ENCODE measurements around the gene PIK3R5.

- TF ChIP-seq ZBTB7A (IDR thresholded peaks at IDR 0.05; ENCODE audit: low read depth) (no peak), RAD21 (IDR thresholded peaks at IDR 0.05; ENCODE audit: low read depth) (no peak), CEBPB (IDR thresholded peaks at IDR 0.05) (no peak), FOXM1 (IDR thresholded peaks at IDR 0.05; ENCODE audit: borderline replicate concordance, low read depth) (no peak), MAX (IDR thresholded peaks at IDR 0.05) (no peak), EP300 (IDR thresholded peaks at IDR 0.05; ENCODE audit: borderline replicate concordance) (no peak), TEAD4 (IDR thresholded peaks at IDR 0.05) (no peak), TAF1 (IDR thresholded peaks at IDR 0.05; ENCODE audit: low read depth) (no peak), TCF12 (IDR thresholded peaks at IDR 0.05; ENCODE audit: low read depth) (no peak)
- TF ChIP-seq, protein P1, sequence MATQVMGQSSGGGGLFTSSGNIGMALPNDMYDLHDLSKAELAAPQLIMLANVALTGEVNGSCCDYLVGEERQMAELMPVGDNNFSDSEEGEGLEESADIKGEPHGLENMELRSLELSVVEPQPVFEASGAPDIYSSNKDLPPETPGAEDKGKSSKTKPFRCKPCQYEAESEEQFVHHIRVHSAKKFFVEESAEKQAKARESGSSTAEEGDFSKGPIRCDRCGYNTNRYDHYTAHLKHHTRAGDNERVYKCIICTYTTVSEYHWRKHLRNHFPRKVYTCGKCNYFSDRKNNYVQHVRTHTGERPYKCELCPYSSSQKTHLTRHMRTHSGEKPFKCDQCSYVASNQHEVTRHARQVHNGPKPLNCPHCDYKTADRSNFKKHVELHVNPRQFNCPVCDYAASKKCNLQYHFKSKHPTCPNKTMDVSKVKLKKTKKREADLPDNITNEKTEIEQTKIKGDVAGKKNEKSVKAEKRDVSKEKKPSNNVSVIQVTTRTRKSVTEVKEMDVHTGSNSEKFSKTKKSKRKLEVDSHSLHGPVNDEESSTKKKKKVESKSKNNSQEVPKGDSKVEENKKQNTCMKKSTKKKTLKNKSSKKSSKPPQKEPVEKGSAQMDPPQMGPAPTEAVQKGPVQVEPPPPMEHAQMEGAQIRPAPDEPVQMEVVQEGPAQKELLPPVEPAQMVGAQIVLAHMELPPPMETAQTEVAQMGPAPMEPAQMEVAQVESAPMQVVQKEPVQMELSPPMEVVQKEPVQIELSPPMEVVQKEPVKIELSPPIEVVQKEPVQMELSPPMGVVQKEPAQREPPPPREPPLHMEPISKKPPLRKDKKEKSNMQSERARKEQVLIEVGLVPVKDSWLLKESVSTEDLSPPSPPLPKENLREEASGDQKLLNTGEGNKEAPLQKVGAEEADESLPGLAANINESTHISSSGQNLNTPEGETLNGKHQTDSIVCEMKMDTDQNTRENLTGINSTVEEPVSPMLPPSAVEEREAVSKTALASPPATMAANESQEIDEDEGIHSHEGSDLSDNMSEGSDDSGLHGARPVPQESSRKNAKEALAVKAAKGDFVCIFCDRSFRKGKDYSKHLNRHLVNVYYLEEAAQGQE (IDR thresholded peaks at IDR 0.05; ENCODE audit: low read depth) = no peak
- TF ChIP-seq, protein P2, sequence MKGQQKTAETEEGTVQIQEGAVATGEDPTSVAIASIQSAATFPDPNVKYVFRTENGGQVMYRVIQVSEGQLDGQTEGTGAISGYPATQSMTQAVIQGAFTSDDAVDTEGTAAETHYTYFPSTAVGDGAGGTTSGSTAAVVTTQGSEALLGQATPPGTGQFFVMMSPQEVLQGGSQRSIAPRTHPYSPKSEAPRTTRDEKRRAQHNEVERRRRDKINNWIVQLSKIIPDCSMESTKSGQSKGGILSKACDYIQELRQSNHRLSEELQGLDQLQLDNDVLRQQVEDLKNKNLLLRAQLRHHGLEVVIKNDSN (IDR thresholded peaks at IDR 0.05) = no peak
Observed at GRCh38 chr17:8940866-8941471, 24.5 kb downstream of the PIK3R5 start.

All from Ishikawa (cell line).